SH-SY5Y (cell line): ENCODE data around the gene SKOR1.

Experiments used
- GATA2 ChIP-seq: IDR thresholded peaks from 2 replicates; pipeline ENCODE4 v1.6.1; 2011; ENCODE audit warnings: mild to moderate bottlenecking, low read depth, low read length
- GATA3 ChIP-seq: IDR thresholded peaks from 2 replicates; pipeline ENCODE4 v1.6.1; 2011; ENCODE audit warnings: low read depth, mild to moderate bottlenecking, low read length, moderate library complexity

The SKOR1 gene

DNA sequence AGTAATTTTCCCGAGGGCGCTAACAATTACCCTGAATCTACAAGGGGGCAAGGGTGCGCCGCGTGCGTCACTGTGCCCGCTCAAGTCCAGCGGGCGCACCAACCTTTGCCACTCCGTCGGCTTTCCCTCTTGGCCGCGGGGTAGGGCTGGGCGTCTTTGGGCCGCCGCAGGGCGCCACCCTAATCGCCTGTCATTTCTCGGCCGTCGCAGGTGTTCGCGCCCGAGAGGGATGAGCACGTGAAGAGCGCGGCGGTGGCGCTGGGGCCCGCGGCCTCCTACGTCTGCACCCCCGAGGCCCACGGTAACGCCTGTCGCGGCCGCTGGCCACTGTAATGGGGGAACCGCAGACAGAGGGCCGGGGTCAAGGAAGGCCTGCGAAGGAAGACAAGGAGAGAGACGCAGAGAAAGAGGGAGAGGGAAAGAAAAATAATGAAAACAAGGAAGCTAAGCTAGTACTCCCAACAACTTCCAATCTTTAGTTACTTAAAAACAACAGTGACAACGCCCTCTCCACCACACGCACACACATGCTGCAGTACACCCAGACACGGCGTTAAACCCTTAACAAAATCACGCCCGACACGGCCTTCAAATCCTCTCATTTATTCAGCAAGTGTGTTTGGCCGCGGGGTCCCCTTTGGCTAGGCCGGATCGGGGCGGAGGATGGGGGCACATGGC is 3.8 kb downstream of the SKOR1 start:
- TF ChIP-seq GATA2 (no peak), GATA3 (no peak)

- TF ChIP-seq GATA2 (no peak), GATA3 (no peak)
Observed at GRCh38 chr15:67829647-67830504, 4.6 kb downstream of the SKOR1 start.

GRCh38 chr15:67831363-67831762 is 6.1 kb downstream of the SKOR1 start:
- no peak for TF ChIP-seq GATA2
- TF ChIP-seq GATA3, result no peak

GRCh38 chr15:67832031-67832551 is 6.8 kb downstream of the SKOR1 start:
- no peak for TF ChIP-seq GATA2
- no peak for TF ChIP-seq GATA3

- TF ChIP-seq GATA3 (no peak), GATA2 (no peak; the same call in 1 of the 2 replicates)
Observed at GRCh38 chr15:67832897-67833709, 7.8 kb downstream of the SKOR1 start.

- TF ChIP-seq GATA2 (no peak), GATA3 (no peak)
Observed at GRCh38 chr15:67833710-67834511, 8.6 kb downstream of the SKOR1 start.

DNA sequence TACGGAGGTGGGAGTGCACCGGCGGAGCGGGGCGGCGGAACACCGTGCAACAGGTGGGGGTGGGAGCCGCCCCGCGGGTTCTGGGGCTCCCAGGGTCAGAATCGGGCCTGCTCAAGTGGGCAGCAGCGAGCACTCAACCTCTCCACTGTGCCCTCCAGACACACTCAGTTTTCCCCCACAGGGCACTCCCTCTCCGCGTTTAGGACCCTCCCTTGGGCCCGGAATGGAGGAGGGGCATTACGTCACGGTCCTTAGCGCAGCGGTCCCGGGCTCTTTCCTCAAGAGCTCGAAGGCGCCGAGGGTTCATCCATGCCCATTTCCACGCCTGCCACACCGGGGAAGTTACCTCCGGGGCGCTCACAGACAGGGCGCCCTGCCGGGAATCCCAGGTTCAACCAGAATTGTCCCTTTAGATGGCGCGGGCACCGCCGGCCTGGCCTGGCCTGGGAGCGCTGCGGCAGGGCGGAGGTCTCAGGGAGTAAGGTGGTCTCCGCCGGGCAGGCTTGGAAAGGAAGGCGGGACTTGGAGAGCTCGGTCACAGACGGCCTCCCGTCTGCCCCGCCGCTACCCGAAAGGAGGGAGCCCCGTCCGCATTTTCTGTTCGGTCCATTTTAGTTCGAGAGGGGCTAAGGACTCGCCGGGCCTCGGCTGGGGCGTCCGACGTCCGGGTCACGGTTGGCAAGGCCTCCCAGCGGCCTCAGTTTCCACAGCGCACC is 9.4 kb downstream of the SKOR1 start:
- TF ChIP-seq GATA3 (no peak), GATA2 (no peak)

DNA sequence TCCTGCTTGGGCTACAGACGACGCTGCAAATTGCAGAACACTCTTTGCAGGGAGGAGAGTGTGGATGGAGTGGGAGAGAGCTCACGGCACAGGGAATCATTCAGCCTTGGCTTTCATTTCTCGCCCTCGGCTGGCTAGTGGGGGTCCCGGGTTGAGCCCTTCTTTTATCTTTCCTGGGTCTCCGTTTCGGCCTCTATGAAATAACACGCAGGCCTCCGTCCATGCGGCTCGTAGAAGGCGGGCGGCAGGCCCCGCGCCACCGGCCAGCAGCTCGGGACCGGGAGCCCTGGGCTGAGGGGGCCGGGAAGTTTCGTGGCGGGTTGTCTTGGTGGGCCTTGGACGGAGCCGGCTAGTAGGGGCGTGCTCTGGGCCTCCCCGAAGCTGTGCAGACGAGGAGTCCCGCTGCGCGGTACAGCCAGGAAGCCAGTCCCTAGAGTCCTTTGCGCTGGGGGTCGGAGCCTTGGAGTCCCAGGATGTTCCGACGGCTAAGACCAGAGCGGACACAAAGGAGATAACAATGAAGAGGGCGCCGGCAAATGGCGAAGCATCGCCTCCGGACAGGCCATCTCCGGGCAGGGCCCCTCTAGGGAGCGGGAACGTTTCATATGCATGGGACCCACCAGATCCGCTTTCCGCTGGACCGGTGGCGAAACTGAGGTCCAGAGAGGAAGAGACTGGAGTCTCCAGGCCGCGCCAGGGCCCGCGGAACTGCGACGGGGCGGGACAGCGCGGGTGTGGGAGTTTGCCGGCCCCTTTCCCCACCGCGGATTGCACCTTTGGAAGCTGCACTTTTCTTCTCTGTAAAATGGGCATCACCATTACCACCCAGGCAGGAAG is 10.2 kb downstream of the SKOR1 start:
- TF ChIP-seq GATA2 (no peak), GATA3 (no peak)

GRCh38 chr15:67836134-67836455 is 10.8 kb downstream of the SKOR1 start:
- no peak for TF ChIP-seq GATA3
- no peak for TF ChIP-seq GATA2

- no peak for TF ChIP-seq GATA2
- no peak for TF ChIP-seq GATA3
Observed at GRCh38 chr15:67836477-67836876, 11.2 kb downstream of the SKOR1 start.

GRCh38 chr15:67836955-67837354 is 11.6 kb downstream of the SKOR1 start:
- no peak for TF ChIP-seq GATA2
- TF ChIP-seq GATA3, result no peak

GRCh38 chr15:67838789-67839332 is 13.6 kb downstream of the SKOR1 start:
- TF ChIP-seq GATA3 (no peak), GATA2 (no peak)

DNA sequence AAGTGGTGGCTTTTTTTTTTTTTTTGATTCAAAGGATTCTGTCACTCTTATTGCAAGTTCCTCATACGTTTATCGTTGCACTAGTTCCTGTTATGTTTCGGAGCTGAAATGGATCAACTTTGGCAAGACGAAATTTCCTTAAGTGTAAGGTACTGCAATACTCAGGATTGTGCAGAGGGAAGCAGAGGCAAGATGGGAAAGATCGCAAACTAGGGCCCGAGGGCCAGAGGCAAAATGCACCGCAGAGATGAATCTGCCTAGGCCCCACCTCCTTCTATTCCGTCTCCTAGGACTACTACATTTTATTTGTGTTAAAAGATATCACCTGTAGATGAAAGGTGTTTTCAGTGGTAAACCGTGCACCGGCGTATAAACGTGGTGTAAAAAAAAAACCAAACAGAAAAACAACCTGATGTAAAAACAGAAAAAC is 14.2 kb downstream of the SKOR1 start:
- TF ChIP-seq GATA2 (0 out of 2 replicates have a peak, but pooled peaks have one; percentile 7), GATA3 (no peak)
